Measurements from ENCODE around the gene MAGI2.

MAGI2 gene

GRCh38 chr7:79453558-79454360, at the start of gene MAGI2:
Gene MAGI2, minus strand, starts transcription at chr7:79453667. Its CDS starts 347 bp downstream, at chr7:79453320.
- no peak for DNase-seq (ENCODE audit: low read depth, low spot score)

DNA sequence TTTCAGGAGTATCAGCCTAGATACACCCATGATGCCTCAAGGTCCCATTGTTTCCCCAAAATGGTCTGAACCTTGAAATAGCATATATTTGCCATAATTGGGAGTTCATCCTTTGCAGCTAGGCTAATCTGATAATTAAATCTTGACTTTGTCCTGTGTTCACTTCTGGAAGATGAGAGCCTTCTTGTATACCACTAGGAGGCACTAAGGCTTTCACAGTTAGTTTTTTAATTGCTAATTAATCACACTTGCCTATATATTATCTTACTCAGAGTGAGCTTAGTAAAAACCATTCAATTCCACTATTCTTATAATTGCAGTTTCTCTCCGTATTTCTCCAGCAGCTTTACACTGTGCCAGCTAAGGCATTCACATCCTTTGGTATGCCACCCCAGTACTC, 48.7 kb upstream of the MAGI2 start:
- no peak for DNase-seq (ENCODE audit: low read depth, low spot score)

DNA sequence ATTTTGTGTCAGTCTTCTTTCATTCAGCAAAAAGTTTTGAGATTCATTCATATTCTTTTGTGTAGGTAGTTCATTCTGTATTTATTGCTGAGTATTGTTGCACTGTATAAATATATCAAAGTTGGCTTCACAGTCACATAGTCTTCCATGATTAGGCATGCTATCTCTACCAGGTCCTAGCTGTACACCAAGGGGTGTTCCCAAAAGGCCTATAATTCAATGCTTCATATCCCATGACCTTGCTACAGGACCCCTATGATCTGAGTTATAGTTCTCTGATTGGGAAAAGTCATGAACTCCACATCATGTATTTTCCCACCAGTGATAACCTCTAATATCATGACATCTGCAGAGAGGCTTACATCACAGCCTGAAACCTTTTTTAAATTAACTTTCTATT, 47.3 kb upstream of the MAGI2 start:
- no peak for DNase-seq (ENCODE audit: low read depth, low spot score)

- no peak for DNase-seq (ENCODE audit: low read depth, low spot score)
Observed at GRCh38 chr7:79497728-79498127, 44.3 kb upstream of the MAGI2 start.

- no peak for DNase-seq (ENCODE audit: low read depth, low spot score)
Observed at GRCh38 chr7:79495544-79496272, 42.2 kb upstream of the MAGI2 start.

- DNase-seq (ENCODE audit: low read depth, low spot score) = no peak
Observed at GRCh38 chr7:79494046-79494445, 40.6 kb upstream of the MAGI2 start.

- DNase-seq (ENCODE audit: low read depth, low spot score) = no peak
Observed at GRCh38 chr7:79489371-79489770, 35.9 kb upstream of the MAGI2 start.

GRCh38 chr7:79478386-79478785, 24.9 kb upstream of the MAGI2 start:
- no peak for DNase-seq (ENCODE audit: low read depth, low spot score)

DNA sequence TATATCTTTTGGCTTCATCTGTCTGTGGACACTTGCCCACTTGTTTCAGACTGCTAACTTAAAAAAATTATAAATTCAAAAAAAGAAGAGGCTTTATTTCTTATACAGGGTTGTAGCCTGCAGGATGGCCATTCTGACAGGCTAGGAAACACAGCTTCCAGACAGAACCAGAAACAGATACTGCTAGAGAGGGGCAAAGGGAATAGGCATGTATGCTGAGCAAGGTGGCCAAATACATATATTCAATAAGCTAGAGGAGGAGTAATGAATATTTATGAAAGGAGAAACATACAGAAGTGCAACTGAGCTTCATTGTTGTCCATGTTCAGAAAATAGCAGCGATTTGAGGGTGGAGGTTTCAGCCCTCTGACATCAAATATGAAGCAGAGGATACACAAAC, 22.0 kb upstream of the MAGI2 start:
- no peak for DNase-seq (ENCODE audit: low read depth, low spot score)

DNA sequence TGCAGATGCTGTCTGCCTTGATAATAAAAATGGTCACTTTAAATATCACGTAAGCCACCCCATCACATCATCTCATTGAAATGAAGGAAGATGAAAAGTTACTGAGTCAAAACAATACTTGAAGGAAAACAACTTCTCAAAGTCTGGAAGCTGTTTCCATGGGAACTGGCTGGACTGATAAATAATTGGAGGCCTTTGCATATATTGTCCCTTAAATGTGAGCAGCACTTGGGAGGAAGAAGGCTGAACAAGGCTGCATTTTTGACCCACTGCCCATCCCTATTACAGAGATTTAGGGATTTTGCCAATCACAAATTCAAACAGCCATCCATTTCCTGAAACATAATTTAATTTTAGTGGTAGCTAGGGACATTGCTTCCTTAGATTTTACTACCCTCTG, 18.2 kb upstream of the MAGI2 start:
- no peak for DNase-seq (ENCODE audit: low read depth, low spot score)

GRCh38 chr7:79471283-79471682, 17.8 kb upstream of the MAGI2 start:
- no peak for DNase-seq (ENCODE audit: low read depth, low spot score)

GRCh38 chr7:79465551-79465950, 12.1 kb upstream of the MAGI2 start:
- DNase-seq (ENCODE audit: low read depth, low spot score) = no peak

DNA sequence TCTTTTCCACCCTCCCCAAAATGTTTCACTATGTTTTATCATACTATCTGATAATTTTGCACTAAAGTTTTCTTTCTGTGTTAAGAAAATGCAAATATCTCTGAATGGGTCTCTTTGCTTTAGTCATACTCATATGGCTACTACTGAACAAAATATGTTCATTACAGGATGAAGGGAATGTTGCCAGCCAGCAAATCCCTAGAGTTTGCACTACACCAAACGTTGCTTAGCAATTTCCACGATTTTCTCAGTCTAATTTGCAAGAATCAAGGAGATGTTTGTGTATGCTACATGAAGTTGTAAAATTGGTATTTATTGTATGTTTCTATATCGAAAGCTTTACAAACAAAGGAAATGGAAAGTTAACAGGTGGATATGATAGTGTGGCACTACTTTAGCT, 10.6 kb upstream of the MAGI2 start:
- no peak for DNase-seq (ENCODE audit: low read depth, low spot score)

DNA sequence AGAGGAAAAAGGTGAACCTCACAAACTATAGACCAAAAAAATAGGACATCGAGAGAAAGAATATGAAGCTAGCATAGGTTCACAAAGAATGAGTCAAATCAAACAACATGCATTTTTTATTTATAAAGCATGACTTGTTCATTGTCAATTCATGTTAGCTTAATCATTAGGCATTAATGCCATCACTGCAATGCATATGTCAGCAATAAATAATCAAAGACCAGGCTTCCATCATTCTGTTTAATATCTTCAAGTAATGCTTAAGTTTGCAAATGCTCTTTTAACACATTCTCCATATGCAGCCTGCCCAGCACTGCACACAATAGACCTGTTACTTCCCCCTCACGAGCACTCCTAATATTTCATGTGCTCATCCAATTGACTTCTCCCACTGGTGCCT, 8.9 kb upstream of the MAGI2 start:
- no peak for DNase-seq (ENCODE audit: low read depth, low spot score)

DNA sequence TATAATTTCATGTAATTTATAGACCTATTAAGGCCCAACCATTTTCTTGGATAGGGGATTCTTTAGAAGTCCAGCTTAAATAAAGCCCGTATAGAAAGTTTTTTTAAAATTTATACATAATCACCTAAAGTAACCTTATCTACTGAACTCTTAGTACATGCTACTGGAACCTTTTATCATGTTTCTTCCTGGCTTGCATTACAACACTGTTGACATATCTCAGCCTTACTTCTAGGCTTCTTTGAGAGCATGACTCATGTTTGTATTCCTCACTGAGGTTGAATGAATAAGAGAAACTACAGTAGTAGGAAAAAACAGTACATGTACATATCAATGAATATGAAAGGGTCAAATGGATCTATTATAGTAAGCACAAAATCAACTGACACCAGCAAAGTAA, 8.2 kb upstream of the MAGI2 start:
- no peak for DNase-seq (ENCODE audit: low read depth, low spot score)

- DNase-seq (ENCODE audit: low read depth, low spot score) = no peak
Observed at GRCh38 chr7:79459381-79459780, 5.9 kb upstream of the MAGI2 start.

DNA sequence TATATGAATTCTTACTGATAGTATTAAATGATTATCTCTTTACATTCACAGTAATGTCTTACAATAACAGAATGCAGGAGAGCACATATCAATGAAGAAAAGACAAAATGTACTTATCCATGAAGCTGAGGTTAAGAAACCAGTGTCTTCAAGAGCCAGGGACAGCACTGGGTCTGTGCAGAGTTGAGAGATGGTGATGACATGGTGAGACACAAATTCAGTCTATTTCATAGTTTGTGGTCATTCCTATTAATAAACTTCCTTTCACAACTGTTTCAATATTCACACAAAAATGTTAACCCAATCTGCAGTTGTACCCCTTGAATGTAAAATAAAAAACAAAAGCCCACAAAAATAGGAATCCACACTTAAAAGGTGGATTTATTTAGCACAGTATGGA, 5.3 kb upstream of the MAGI2 start:
- DNase-seq (ENCODE audit: low read depth, low spot score) = no peak

GRCh38 chr7:79455173-79455790, 1.8 kb upstream of the MAGI2 start:
- DNase-seq (ENCODE audit: low read depth, low spot score) = no peak

DNA sequence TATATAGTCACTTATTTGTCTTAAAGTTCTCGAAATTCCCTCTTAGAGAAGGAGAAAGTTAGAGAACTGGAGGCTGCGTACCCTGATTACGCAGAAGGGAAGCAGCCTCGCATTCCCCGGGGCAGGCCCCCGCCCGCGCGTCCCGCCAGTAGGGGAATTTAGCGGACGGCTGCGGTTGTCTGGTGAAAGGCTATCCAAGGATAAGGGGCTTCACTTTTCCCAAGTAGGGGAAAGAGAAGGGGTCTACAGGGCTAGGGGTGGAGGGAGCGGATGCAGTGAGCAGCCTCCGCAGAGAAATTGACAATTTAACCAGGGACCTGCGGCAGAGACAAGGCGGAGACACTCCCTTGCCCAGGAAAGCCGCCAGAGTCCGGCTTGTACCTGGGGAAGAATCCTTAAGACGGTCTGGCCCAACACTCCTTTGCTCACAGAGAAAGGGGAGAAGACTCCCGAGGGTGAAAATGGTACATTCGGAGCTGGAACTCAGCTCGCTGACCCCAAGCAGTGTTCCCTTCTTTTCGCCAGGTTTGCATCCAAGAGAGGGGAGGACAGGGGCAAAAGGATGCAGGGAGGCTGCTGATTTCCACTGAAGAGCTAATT, 994 bp upstream of the MAGI2 start:
- no peak for DNase-seq (ENCODE audit: low read depth, low spot score)

DNA sequence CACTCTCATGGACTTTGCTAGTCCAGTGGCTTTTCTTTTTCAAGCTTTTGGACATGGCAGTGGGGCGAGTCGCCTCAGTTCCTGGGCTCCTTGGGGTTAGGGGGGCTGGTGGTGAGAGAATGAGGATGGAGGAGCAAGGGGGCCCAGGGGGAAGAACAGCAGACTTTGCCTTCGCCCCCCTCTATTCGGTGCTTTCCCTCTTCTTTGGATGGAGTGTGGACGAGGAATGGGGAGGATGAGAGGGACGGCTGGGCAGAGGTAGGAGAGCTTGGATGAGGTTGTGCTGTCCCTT, 255 bp downstream of the MAGI2 start:
- no peak for DNase-seq (ENCODE audit: low read depth, low spot score)

DNA sequence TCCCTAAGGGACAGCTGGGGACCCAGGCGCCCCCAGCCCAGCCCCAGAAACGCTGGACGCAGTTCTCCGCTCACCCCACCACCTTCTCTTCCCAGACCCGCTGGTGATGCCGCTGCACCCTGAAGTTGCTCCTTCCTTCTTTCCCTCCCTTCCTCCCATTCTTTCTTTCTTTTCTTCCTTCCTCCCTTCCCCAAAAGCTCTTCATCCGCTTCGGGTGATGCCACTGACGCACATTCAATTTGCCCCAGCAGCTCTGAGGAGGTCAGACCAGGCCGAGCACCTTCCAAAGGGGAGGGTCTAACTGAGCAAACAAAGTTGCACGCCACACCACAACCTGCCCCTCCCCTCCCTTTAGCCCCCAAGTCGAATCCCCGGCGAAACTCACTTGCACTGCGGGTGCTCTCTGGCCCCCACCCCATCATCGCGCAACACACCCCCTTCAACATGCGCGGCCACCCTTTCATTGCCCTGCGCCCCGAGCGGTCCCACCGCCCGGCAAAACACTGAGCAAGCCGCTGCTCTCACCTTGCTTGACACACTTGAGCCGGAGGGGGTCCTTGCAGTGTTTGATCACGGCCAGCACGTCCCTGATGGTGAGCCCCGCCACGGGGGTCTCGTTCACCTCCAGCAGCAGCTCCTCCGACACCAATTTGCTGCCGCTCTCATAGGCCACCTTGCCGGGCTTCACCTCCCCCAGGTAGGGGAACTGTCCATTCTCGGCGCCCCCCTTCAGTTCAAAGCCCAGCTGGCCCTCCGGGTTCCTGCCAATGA, 787 bp downstream of the MAGI2 start:
- no peak for DNase-seq (ENCODE audit: low read depth, low spot score)

GRCh38 chr7:79452032-79452494, 1.4 kb downstream of the MAGI2 start:
- DNase-seq (ENCODE audit: low read depth, low spot score) = no peak
